ENCODE results near the gene PTH1R. TPM values are rescaled to one million over a fixed set of nuclear protein-coding genes. Genes with fewer than 3 reads are reported as not detected.
A peak's percentile ranks its signal among the peaks of the same experiment; 100 is the strongest.

Gene PTH1R
- total RNA-seq, 1 donor from 2014 or later, result 0.29 TPM

GRCh38 chr3:46882377-46883053 is 5.0 kb downstream of the PTH1R start:
- H3K4me3 Mint-ChIP-seq (ENCODE audit: unreplicated experiment), result peak overlapping the region; percentile 80
- TF ChIP-seq CTCF (IDR thresholded peaks at IDR 0.05; ENCODE audit: partially characterized antibody, unreplicated experiment), result no peak
- no peaks in the 10 kb centered on the region for H3K36me3 Mint-ChIP-seq (ENCODE audit: unreplicated experiment)
- H3K27me3 Mint-ChIP-seq (ENCODE audit: unreplicated experiment), result peaks cover 17% of the 10 kb centered on the region
- H3K27ac Mint-ChIP-seq (ENCODE audit: unreplicated experiment), result no peak overlapping the region
- H3K4me1 Mint-ChIP-seq (ENCODE audit: low read depth, unreplicated experiment), result peaks cover 1% of the 10 kb centered on the region
- DNase-seq, result peak; percentile 56
- no peaks in the 10 kb centered on the region for H3K9me3 Mint-ChIP-seq (ENCODE audit: unreplicated experiment)

- H3K27me3 Mint-ChIP-seq (ENCODE audit: unreplicated experiment), result peaks cover 17% of the 10 kb centered on the region
- TF ChIP-seq CTCF (IDR thresholded peaks at IDR 0.05; ENCODE audit: partially characterized antibody, unreplicated experiment), result no peak
- no peaks in the 10 kb centered on the region for H3K36me3 Mint-ChIP-seq (ENCODE audit: unreplicated experiment)
- peak overlapping the region; percentile 80 for H3K4me3 Mint-ChIP-seq (ENCODE audit: unreplicated experiment)
- peak; percentile 54 for DNase-seq
- no peaks in the 10 kb centered on the region for H3K9me3 Mint-ChIP-seq (ENCODE audit: unreplicated experiment)
- peaks cover 1% of the 10 kb centered on the region for H3K4me1 Mint-ChIP-seq (ENCODE audit: low read depth, unreplicated experiment)
- H3K27ac Mint-ChIP-seq (ENCODE audit: unreplicated experiment), result no peak overlapping the region
These were observed 5.7 kb downstream of the PTH1R start for GRCh38 chr3:46883054-46883829.

GRCh38 chr3:46883830-46884185 is 6.3 kb downstream of the PTH1R start:
- Mint-ChIP-seq H3K9me3 (ENCODE audit: unreplicated experiment) (no peaks in the 10 kb centered on the region), H3K27ac (ENCODE audit: unreplicated experiment) (no peak overlapping the region), H3K4me3 (ENCODE audit: unreplicated experiment) (peak overlapping the region; percentile 68), H3K4me1 (ENCODE audit: low read depth, unreplicated experiment) (peaks cover 1% of the 10 kb centered on the region), H3K36me3 (ENCODE audit: unreplicated experiment) (no peaks in the 10 kb centered on the region), H3K27me3 (ENCODE audit: unreplicated experiment) (peaks cover 17% of the 10 kb centered on the region)
- TF ChIP-seq CTCF (IDR thresholded peaks at IDR 0.05; ENCODE audit: partially characterized antibody, unreplicated experiment), result no peak
- no peak for DNase-seq

- peaks cover 17% of the 10 kb centered on the region for H3K27me3 Mint-ChIP-seq (ENCODE audit: unreplicated experiment)
- TF ChIP-seq CTCF (IDR thresholded peaks at IDR 0.05; ENCODE audit: partially characterized antibody, unreplicated experiment), result no peak
These were observed 6.9 kb downstream of the PTH1R start for GRCh38 chr3:46884427-46884826.

GRCh38 chr3:46884929-46885328 is 7.4 kb downstream of the PTH1R start:
- H3K27me3 Mint-ChIP-seq (ENCODE audit: unreplicated experiment), result peaks cover 17% of the 10 kb centered on the region

More at GRCh38 chr3:46884427-46884826, 6.9 kb downstream of the PTH1R start:
- no peaks in the 10 kb centered on the region for H3K36me3 Mint-ChIP-seq (ENCODE audit: unreplicated experiment)
- no peaks in the 10 kb centered on the region for H3K9me3 Mint-ChIP-seq (ENCODE audit: unreplicated experiment)
- no peak overlapping the region for H3K4me3 Mint-ChIP-seq (ENCODE audit: unreplicated experiment)
- no peak overlapping the region for H3K27ac Mint-ChIP-seq (ENCODE audit: unreplicated experiment)
- DNase-seq, result no peak
- peaks cover 1% of the 10 kb centered on the region for H3K4me1 Mint-ChIP-seq (ENCODE audit: low read depth, unreplicated experiment)

More at GRCh38 chr3:46884929-46885328, 7.4 kb downstream of the PTH1R start:
- no peak for TF ChIP-seq CTCF (IDR thresholded peaks at IDR 0.05; ENCODE audit: partially characterized antibody, unreplicated experiment)
- DNase-seq, result no peak
- Mint-ChIP-seq H3K27ac (ENCODE audit: unreplicated experiment) (no peak overlapping the region), H3K4me3 (ENCODE audit: unreplicated experiment) (no peak overlapping the region), H3K36me3 (ENCODE audit: unreplicated experiment) (no peaks in the 10 kb centered on the region), H3K9me3 (ENCODE audit: unreplicated experiment) (no peaks in the 10 kb centered on the region), H3K4me1 (ENCODE audit: low read depth, unreplicated experiment) (peaks cover 1% of the 10 kb centered on the region)
